Measurements from ENCODE around the gene TMPRSS6.

Gene TMPRSS6

DNA sequence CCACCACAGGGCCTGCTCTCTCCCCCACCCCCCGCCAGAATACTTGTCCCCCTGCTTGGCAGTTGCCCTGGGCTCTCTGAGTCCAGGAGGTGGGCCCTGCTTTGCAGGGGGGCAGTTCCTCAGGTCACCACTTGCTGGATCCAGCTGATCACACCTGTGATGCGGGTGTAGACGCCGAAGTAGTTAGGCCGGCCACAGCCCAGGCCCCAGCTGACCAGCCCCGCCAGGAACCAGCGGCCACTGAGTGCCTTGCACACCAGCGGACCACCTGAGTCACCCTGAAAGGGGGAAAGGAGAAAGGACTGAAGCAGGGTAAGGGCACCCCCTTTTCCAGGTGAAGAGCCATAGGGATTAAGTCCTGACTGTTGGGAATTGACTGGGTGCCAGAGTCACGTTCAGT is 43.6 kb downstream of the TMPRSS6 start:
- DNase-seq (ENCODE audit: low read depth in 2 of 2): no peak

DNA sequence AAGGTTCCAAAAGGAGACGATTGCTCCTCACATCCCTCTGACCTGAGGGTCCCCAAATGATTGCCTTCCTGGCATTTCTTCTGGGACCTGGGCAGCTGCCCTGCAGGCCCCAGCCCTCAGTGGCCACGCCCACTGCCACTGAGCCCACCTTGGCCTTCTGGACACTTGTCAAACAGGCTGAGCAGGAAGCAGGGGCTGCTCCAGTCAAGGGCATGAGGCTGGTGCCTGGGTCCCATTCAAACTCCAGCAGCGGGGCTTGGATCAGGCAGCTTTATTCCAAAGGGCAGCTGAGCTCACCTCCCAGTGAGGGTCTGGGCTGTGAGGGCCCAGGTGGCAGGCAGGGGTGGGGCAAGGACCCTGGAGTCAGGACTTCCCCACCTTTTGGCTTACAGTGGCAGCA is 44.3 kb downstream of the TMPRSS6 start:
- no peak for DNase-seq (ENCODE audit: low read depth in 2 of 2)

- no peak for DNase-seq (ENCODE audit: low read depth in 2 of 2)
These were observed 45.0 kb downstream of the TMPRSS6 start for GRCh38 chr22:37064553-37064952.

DNA sequence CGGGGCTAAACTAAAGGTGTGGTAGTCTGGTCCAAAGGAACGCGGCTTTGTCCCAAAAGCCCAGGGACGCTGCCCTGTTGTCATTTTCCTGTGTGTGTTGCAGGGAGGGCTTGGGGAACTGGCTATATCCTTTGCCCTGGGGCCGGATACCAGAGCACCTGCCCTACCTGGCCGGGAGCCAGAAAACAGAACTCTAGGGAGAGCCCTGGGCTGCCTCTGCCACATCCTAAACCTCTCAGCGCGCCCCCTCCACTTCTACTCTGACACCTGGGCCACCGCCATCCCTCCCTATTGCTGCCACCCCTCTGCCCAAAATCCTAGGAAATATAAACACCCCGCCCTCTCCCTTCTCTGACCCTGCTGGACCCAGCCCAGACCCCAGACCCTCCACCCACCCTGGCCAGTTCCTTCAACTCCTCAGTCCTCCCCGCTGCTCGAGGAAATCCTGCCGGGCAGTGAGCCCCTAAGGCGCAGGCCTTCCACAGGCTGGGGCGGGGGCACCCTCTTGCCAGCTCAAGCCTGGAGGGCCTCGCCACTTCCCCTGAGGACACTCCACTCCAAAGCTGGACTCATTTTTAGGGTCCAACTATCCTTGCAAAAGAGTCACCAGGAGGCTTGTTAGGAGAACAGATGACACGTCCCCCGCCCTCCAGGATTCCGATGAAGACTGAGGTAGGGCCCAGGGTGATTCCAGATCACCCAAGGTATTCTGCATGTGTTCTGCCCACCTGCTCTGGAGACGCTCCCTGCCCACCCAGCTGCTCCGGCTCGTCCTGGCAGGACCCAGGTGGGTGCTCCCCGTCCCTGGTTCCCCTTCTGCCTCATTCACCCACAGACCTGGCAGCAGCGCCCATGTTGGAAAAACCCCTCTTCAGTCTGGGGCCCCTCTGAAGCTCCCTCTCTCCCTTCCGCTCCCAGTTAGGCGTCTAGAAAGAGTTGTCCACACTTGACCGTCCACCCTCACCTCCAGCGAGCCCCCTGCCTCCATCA is 45.8 kb downstream of the TMPRSS6 start:
- DNase-seq (ENCODE audit: low read depth in 2 of 2): no peak

GRCh38 chr22:37062702-37063381 is 46.7 kb downstream of the TMPRSS6 start:
- no peak for DNase-seq (ENCODE audit: low read depth in 2 of 2)

DNA sequence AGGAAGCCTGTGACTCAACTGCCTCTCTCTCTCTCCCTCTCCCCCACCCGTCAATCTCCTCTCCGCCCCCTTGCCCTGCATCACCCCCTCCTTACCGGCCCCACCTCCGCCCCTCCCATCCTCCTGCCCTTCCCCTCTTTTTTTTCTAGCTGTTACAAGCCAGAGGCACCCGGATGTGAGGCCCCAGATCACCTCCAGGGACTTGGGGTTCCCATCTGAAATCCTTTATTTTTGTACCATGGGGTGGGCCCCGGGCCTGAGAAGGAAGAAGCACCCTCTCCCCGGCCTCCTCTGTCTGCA is 47.2 kb downstream of the TMPRSS6 start:
- no peak for DNase-seq (ENCODE audit: low read depth in 2 of 2)

DNA sequence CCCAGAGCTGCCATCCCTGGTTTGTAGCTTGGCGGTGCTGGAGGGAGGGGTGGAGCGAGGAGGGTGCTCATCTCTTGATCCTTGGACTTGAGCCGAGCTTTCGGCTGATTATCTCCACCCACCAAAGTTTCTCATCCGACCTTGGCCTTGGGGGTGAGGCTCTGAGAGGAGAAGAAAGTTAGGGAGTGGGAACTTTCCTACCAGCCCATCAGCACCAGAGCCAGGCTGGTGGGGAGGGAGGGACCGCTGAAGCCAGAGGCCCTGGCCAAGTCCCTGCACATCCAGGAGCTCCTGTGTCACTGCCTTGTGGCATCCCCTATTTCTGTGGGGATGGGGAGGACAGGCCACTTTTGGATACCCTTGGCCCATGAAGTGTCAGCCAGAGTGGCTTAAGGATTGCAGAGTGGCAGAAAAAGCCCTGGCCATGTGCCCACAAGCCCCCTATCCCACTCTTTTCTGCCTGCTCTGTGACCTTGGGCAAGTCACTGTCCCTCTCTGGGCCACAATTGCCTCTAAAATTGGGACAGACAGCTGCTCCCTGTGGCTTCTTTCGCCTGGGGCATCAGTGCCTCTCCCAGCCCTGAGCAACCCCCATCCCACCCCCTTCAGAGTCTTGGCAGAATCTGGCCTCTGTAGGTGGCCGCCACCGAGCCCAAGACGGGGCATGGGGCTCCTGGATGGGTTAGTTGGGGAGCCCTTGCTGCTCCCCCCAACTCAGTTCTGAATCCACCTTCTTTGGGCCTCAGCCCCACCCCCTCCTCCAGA is 47.7 kb downstream of the TMPRSS6 start:
- DNase-seq (ENCODE audit: low read depth in 2 of 2): no peak

DNA sequence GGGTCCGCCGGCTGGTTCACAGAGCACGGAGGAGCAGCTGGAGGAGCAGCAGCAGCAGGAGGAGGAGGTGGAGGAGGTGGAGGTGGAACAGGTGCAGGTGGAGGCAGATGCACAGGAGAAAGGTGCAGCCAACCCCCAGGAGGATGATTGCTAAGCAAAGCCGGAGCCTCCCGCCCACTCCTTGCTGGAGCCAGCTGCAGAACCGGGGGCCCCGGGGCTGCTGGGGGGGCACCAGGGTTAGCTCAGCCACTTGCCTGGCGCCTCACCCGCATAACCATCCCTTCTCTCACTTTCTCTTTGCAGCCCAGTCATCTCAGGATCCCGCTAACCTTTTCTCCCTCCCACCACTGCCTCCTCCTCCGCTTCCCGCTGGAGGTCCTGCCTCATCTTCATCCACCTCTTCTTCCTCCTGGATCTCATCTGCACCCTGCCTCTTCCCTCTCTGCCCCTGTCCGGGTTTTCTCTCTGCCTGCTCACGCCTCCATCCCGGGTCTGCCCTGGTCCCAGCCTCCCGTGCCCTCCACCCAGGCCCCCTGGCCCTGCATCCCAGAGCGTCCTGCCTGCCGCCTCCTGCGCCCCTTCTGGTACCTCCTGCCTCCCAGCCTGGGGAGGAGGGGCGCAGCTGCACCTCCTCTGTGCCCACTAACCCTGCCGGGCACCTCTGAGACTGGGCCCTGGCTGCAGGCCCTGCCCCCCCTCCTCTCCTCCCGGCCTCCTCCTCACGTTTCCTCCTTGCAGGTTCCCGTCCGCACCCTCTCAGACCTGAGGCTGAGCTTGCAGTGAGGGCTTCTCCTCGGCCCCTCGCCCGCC is 48.5 kb downstream of the TMPRSS6 start:
- peak in 1 of 2 donors; percentile 33 for DNase-seq (ENCODE audit: low read depth in 2 of 2)

DNA sequence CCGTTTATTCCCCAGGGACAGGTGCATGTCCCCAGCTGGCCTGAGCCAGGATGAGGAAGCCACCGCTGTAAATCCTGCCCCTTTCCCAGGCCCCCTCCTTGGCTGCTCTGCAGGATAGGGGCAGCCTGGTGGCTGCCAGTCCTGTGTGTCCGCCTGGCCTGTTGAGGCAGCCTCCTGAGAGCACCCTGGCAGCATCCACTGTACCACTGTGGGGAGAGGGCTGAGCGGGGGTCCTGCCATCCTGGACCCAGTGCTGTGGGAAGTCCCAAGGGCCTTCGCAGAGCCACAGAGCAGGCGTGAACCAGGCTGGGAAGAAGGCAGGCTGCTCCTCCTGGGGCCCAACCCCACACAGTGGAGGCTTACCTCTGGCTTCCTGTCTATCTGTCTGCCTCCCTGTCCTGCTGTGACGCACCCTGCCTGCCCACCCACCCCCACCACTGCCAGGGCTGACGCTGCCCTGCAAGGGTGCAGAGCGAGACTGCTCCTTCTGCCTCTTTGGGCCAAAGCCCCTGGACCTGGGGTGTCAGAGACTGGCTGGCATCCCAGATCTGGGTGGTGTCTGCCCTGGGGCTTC is 49.5 kb downstream of the TMPRSS6 start:
- no peak for DNase-seq (ENCODE audit: low read depth in 2 of 2)

- no peak for DNase-seq (ENCODE audit: low read depth in 2 of 2)
These were observed 50.4 kb downstream of the TMPRSS6 start for GRCh38 chr22:37058917-37059701.

DNA sequence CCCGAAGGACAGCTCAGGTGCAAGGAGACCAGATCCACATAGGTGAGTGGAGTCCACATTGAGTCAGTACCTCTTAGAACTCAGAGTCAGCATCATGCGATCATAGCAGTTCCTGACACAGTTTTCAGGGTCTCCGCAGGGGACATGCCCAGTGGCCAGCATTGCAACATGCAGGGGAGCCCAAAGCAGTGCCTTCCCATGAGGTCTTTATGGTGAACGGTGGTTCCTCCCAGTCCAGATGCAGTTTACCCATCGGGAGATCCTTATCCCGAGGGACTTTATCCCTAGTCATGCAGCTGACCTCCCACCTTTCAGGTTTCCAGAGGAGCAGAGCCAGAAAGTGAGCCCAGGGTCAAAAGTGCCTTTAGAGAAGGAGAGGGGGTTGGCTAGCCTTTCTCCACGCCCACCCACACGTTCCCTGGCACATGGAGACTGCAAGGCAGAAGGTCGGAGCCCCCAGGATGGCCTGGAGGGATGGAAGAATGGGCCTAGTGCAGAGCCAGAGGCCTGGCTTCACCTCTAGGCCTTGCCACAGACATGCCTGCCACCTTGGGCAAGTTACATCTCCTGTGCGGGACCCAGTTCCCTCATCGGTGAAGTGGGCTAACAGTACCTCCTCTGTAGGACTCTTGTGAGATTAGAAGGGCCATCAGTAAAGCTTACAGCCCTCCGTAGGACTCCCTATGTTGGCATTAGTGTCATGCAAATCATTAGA is 51.6 kb downstream of the TMPRSS6 start:
- no peak for DNase-seq (ENCODE audit: low read depth in 2 of 2)

GRCh38 chr22:37057226-37057625 is 52.3 kb downstream of the TMPRSS6 start:
- no peak for DNase-seq (ENCODE audit: low read depth in 2 of 2)

GRCh38 chr22:37056246-37056645 is 53.3 kb downstream of the TMPRSS6 start:
- no peak for DNase-seq (ENCODE audit: low read depth in 2 of 2)

DNA sequence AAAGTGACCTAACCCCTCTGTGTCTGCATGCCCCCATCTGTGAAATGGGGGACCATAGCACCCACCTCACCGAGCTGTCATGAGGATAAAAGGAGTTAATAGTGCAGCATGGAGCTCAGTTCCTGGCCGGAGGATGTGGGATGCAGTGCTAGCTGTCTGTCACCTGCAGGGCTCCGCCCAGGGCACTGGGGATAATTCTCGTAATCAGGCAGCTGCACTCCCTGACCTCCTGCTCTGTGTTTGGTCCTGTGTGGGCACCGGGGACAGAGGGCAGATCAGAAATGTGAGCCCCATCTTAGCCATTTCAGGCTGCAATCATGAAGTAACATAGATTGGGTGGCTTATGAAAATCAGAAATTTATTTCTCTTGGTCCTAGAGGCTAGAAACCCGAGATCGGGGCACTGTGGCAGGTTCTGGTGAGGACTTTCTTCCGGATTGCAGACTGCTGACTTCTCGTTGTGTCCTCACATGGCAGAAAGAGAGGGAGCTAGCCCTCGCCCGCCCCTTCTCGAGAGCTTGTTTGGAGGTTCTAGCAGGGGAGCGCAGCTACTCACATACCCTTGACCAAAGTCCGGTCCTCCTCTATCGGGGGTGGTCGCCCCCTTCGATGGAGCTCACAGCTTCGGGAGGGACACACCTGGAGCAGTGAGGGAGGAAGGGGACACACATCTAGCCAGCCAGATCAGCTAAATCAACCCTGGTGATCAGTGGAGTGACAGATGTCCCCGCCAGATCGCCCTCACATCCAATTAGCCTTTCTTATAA is 54.7 kb downstream of the TMPRSS6 start:
- no peak for DNase-seq (ENCODE audit: low read depth in 2 of 2)

GRCh38 chr22:37054056-37054395 is 55.5 kb downstream of the TMPRSS6 start:
- DNase-seq (ENCODE audit: low read depth in 2 of 2): no peak

- DNase-seq (ENCODE audit: low read depth in 2 of 2): no peak
These were observed 56.0 kb downstream of the TMPRSS6 start for GRCh38 chr22:37053310-37054055.

DNA sequence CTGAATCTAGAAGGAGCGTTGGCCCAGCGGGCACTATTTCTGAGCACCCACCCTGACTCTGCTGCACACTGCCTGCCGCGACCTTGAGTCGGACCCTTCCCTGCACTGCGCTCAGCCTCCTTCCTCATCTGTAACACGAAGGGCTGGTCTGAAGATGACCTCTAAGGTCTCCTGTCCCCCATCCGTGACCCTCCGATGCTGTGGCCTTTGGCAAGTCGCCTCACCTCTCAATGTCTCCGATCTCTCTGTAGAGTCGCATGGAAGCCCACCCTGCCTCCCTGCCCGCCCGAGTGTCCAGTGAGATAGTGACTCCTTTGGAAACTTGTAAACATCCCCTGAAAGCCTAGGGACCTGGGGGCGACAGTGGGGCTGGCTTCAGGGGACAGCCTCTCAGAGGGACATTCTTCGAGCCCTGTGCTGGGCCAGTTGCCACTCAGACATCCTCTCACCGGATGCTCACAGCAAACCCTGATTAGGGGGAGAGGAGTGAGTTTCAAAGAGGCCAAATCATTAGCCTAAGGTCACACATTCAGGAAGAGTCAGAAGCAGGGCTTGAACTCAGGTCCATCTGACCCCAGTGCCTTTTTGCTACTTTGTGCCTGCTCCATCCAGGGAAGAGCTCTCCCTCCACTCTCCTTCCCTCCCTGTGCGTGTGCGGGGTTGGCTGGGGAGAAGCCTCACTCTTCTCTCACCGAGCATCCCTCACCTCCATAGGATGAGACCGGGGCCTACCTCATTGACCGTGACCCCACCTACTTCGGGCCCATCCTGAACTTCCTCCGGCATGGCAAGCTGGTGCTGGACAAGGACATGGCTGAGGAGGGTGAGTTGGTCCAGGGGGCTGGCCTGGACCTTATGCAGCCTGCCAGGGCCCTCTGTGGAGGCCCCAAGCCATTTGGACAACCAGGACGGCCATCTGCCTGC is 56.9 kb downstream of the TMPRSS6 start:
- no peak for DNase-seq (ENCODE audit: low read depth in 2 of 2)
